Measurements from ENCODE around the gene ADRA1B. TPM values are rescaled to one million over a fixed set of nuclear protein-coding genes. Genes with fewer than 3 reads are reported as not detected.
A peak's percentile ranks its signal among the peaks of the same experiment; 100 is the strongest.

ADRA1B gene
- total RNA-seq, 1 donor from 2014 or later = 2.5 TPM

- peak; percentile 68 for DNase-seq
Measured at GRCh38 chr5:159928122-159928909, 12.0 kb downstream of the ADRA1B start.

GRCh38 chr5:159929176-159929575 is 12.9 kb downstream of the ADRA1B start:
- Histone ChIP-seq H3K9me3 (replicated peaks) (no peaks in the 10 kb centered on the region), H3K27me3 (ENCODE audit: low read depth) (peaks cover 3% of the 10 kb centered on the region), H3K4me1 (peaks cover 25% of the 10 kb centered on the region), H3K4me3 (no peak overlapping the region), H3K27ac (replicated peaks) (peak overlapping the region; percentile 79), H3K36me3 (no peaks in the 10 kb centered on the region)
- intact Hi-C loops (cut with micrococcal nuclease) = no loop called here
- no peak for DNase-seq
- TF ChIP-seq CTCF (IDR thresholded peaks at IDR 0.05; ENCODE audit: borderline replicate concordance) = no peak

More at GRCh38 chr5:159928122-159928909, 12.0 kb downstream of the ADRA1B start:
- Histone ChIP-seq H3K36me3 (no peaks in the 10 kb centered on the region), H3K4me1 (peaks cover 16% of the 10 kb centered on the region), H3K4me3 (no peak overlapping the region), H3K27ac (replicated peaks) (peak overlapping the region; percentile 79), H3K9me3 (replicated peaks) (no peaks in the 10 kb centered on the region), H3K27me3 (ENCODE audit: low read depth) (peaks cover 4% of the 10 kb centered on the region)
- intact Hi-C loops (cut with micrococcal nuclease) = no loop called here
- TF ChIP-seq CTCF (IDR thresholded peaks at IDR 0.05; ENCODE audit: borderline replicate concordance) = no peak

GRCh38 chr5:159933531-159934485 is 17.5 kb downstream of the ADRA1B start:
- intact Hi-C loops (cut with micrococcal nuclease) = no loop called here
- Histone ChIP-seq H3K9me3 (replicated peaks) (no peaks in the 10 kb centered on the region), H3K27me3 (ENCODE audit: low read depth) (peaks cover 6% of the 10 kb centered on the region), H3K4me1 (peaks cover 22% of the 10 kb centered on the region), H3K36me3 (no peaks in the 10 kb centered on the region), H3K27ac (replicated peaks) (no peak overlapping the region), H3K4me3 (no peak overlapping the region)
- no peak for DNase-seq
- no peak for TF ChIP-seq CTCF (IDR thresholded peaks at IDR 0.05; ENCODE audit: borderline replicate concordance)

- H3K27me3 ChIP-seq (ENCODE audit: low read depth) = peaks cover 6% of the 10 kb centered on the region
- intact Hi-C loops (cut with micrococcal nuclease) = no loop called here
- H3K27ac ChIP-seq (replicated peaks) = no peak overlapping the region
- no peak for DNase-seq
- H3K4me3 ChIP-seq = no peak overlapping the region
- H3K36me3 ChIP-seq = no peaks in the 10 kb centered on the region
- TF ChIP-seq CTCF (IDR thresholded peaks at IDR 0.05; ENCODE audit: borderline replicate concordance) = no peak
- H3K4me1 ChIP-seq = peaks cover 17% of the 10 kb centered on the region
- no peaks in the 10 kb centered on the region for H3K9me3 ChIP-seq (replicated peaks)
Measured at GRCh38 chr5:159935946-159936345, 19.7 kb downstream of the ADRA1B start.

- Histone ChIP-seq H3K27me3 (ENCODE audit: low read depth) (peaks cover 11% of the 10 kb centered on the region), H3K36me3 (no peaks in the 10 kb centered on the region), H3K4me3 (no peak overlapping the region), H3K4me1 (peaks cover 17% of the 10 kb centered on the region), H3K9me3 (replicated peaks) (no peaks in the 10 kb centered on the region), H3K27ac (replicated peaks) (no peak overlapping the region)
- DNase-seq = no peak
- intact Hi-C loops (cut with micrococcal nuclease) = no loop called here
- TF ChIP-seq CTCF (IDR thresholded peaks at IDR 0.05; ENCODE audit: borderline replicate concordance) = no peak
Measured at GRCh38 chr5:159936686-159937329, 20.5 kb downstream of the ADRA1B start.
